Skeletal muscle tissue (tissue), 4 donors: ENCODE data around the gene SGK2. TPM values are rescaled to one million over a fixed set of nuclear protein-coding genes. Genes with fewer than 3 reads are reported as not detected.

ENCODE experiments used
- H3K27ac ChIP-seq: one replicate; pipeline ENCODE4 v1.7.0; 2013; ENCODE audit warnings: mild to moderate bottlenecking, low read depth, low read length, inconsistent platforms
- H3K27me3 ChIP-seq, 3 donors: one replicate each; pipeline ENCODE4 v1.7.0; 2013; ENCODE audit warnings: low read length in 3 of 3; ENCODE audit not compliant: control insufficient read depth in 3 of 3, insufficient read depth in 3 of 3
- H3K36me3 ChIP-seq, 3 donors: one replicate each; pipeline ENCODE4 v1.7.0; 2013; ENCODE audit warnings: low read length in 3 of 3; ENCODE audit not compliant: control insufficient read depth in 3 of 3, insufficient read depth in 3 of 3
- H3K4me1 ChIP-seq, 3 donors: one replicate each; pipeline ENCODE4 v1.7.0; 2013; ENCODE audit warnings: low read length in 3 of 3, mild to moderate bottlenecking in 3 of 3; ENCODE audit not compliant: control insufficient read depth in 3 of 3, insufficient read depth in 3 of 3
- H3K4me3 ChIP-seq, 3 donors: one replicate each; pipeline ENCODE4 v1.7.0; 2013; ENCODE audit warnings: low read length in 3 of 3
- H3K9ac ChIP-seq, 3 donors: one replicate each; pipeline ENCODE4 v1.7.0; 2013; ENCODE audit warnings: low read length in 3 of 3, mild to moderate bottlenecking in 3 of 3, moderate library complexity in 2 of 3, low read depth in 1 of 3
- H3K9me3 ChIP-seq, 3 donors: one replicate each; pipeline ENCODE4 v1.7.0; 2013; ENCODE audit warnings: low read length in 3 of 3; ENCODE audit not compliant: control insufficient read depth in 3 of 3
- total RNA-seq: library from RNA; depleted of rRNA; stranded (reverse); fragments of >200 nt; gene quantifications from one replicate; pipeline ENCODE4 v1.2.3, GENCODE V29; 2014
- donor health status: Osteomylitis.

Gene SGK2
- total RNA-seq, 1 donor from 2014 or later: 1.0 TPM

DNA sequence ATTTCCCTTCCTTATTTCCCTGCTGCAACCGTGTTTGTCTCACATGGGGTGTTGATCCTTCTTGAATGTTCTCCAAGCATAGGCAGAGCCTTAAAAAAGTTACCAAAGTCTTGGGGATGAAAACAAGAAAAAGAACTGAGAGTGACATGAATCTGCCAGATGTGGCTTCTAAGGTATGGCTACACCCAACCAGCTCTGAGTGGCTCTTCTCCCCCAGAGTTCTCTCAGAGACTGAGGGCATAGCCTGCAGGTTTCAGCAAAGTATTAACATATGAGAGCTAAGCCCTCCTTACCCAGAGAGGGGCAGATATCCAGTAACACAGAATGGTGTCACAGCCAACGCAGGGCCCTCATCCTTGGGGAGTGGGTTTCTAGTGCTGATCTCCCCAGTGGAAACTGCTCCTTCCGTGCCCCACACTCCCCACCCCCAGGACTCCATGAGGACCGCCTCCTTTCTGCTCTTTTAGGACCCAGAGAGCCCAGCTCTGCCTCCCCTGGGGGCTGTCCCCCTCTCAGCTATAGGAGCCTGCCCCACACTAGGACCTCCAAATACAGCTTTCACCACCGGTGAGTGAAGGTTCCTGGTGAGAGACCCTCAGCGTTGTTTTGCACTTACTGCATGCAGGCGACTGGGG, 23.3 kb upstream of the SGK2 start:
- Histone ChIP-seq H3K9ac (no peak overlapping the region), H3K27me3 (no peaks in the 10 kb centered on the region), H3K4me3 (no peak overlapping the region), H3K27ac (no peak overlapping the region), H3K4me1 (no peaks in the 10 kb centered on the region), H3K36me3 (peaks cover 10 to 33% (median 12%) of the 10 kb centered on the region in 3 donors), H3K9me3 (no peaks in the 10 kb centered on the region)

DNA sequence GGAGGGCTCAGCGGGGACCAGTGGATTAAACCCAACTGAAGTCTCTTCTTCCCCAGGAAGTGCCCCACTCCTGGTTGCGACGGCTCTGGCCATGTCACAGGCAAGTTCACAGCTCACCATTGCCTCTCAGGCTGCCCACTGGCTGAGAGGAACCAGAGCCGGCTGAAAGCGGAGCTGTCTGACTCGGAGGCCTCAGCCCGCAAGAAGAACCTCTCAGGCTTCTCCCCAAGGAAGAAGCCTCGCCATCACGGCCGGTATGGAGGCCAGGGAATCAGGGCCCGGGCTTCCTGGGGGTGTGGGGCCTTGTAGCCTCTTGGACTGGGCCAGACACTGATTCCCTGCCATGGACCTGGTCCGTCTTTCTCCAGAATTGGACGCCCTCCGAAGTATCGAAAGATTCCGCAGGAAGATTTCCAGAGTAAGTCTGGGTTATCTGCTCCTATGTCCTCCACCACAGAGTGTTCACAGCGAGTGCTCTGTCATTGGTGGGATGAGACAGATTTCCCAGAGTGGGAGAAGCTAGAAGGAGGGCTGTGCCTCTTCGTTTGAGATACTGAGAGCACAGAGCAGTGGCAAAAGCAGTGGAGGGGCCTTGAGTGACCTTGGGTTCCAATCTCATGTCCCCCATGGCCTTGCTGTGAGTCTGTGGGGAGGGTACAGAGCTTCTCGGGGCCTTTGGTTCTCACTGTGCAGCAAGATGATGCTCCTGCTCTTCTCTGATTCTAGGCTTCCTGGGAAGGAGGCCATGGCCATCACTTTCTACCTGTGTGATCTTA, 22.6 kb upstream of the SGK2 start:
- Histone ChIP-seq H3K9ac (no peak overlapping the region), H3K4me3 (no peak overlapping the region), H3K4me1 (no peaks in the 10 kb centered on the region), H3K27me3 (no peaks in the 10 kb centered on the region), H3K36me3 (peaks cover 13 to 37% (median 15%) of the 10 kb centered on the region in 3 donors), H3K9me3 (no peaks in the 10 kb centered on the region), H3K27ac (no peak overlapping the region)

- Histone ChIP-seq H3K4me3 (no peak overlapping the region), H3K27ac (no peak overlapping the region), H3K4me1 (no peaks in the 10 kb centered on the region), H3K27me3 (no peaks in the 10 kb centered on the region), H3K36me3 (peaks cover 13 to 37% (median 15%) of the 10 kb centered on the region in 3 donors), H3K9ac (no peak overlapping the region), H3K9me3 (no peaks in the 10 kb centered on the region)
These were observed 21.9 kb upstream of the SGK2 start for GRCh38 chr20:43536817-43537440.

GRCh38 chr20:43537921-43538877, 20.6 kb upstream of the SGK2 start:
- no peak overlapping the region for H3K9ac ChIP-seq
- no peaks in the 10 kb centered on the region for H3K27me3 ChIP-seq
- no peak overlapping the region for H3K27ac ChIP-seq
- no peaks in the 10 kb centered on the region for H3K9me3 ChIP-seq
- H3K36me3 ChIP-seq: peaks cover 13 to 38% (median 17%) of the 10 kb centered on the region in 3 donors
- H3K4me3 ChIP-seq: no peak overlapping the region
- no peaks in the 10 kb centered on the region for H3K4me1 ChIP-seq

GRCh38 chr20:43538878-43539700, 19.7 kb upstream of the SGK2 start:
- Histone ChIP-seq H3K27me3 (no peaks in the 10 kb centered on the region), H3K9ac (peak overlapping the region in 1 of 3 donors; percentile 50), H3K4me3 (no peak overlapping the region), H3K9me3 (no peaks in the 10 kb centered on the region), H3K4me1 (no peaks in the 10 kb centered on the region), H3K36me3 (peaks cover 13 to 38% (median 17%) of the 10 kb centered on the region in 3 donors), H3K27ac (no peak overlapping the region)

DNA sequence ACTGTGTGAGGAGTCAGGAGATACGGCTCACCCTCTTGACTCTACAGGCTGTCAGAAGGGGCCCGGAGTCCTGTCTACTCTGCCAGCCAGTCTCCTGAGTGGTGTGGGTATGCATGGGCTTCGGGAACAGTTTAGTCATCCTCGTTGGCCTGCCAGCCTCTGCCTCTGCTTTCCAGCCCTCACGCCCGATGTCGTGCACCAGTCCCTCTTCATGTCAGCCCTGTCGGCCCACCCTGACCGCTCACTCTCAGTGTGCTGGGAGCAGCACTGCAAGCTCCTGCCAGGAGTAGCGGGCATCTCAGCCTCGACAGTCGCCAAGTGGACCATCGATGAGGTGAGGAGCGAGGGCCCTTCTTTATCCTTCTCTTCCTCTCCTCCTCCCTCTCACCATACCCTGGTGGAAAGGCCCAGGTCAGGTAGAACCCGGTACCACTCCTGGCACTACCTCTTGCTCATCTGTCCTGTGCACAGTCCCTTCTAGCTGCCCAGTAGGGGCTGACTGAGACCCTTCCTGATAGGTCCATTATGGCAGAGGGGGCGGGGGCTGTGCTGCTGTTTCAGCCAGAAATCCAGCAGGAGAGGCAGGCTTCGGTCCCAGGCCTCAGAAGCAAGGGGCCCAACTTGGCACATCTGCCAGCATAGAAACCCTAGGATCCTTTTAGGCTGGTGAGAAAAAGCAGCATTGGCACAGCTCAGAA, 18.7 kb upstream of the SGK2 start:
- Histone ChIP-seq H3K9ac (no peak overlapping the region), H3K4me3 (no peak overlapping the region), H3K9me3 (no peaks in the 10 kb centered on the region), H3K27me3 (no peaks in the 10 kb centered on the region), H3K27ac (no peak overlapping the region), H3K36me3 (peaks cover 13 to 29% (median 15%) of the 10 kb centered on the region in 3 donors), H3K4me1 (no peaks in the 10 kb centered on the region)

DNA sequence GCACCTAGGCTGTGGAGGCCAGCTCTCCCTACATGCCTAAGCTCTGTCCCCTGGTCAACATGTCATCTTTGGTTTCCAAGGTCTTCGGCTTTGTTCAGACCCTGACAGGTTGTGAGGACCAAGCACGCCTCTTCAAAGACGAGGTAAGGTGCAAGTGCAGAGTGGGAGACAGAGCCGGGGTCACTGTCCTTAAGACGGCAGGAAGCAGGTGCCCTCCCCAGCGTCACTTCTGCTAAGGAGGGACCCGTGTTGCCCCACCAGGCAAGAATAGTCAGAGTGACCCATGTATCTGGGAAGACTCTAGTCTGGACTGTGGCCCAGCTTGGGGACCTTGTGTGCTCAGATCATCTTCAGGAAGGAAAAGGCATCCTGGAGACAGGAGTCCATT, 18.2 kb upstream of the SGK2 start:
- H3K4me1 ChIP-seq: no peaks in the 10 kb centered on the region
- H3K27me3 ChIP-seq: no peaks in the 10 kb centered on the region
- no peak overlapping the region for H3K9ac ChIP-seq
- no peak overlapping the region for H3K4me3 ChIP-seq
- no peaks in the 10 kb centered on the region for H3K9me3 ChIP-seq
- peaks cover 11 to 26% (median 12%) of the 10 kb centered on the region in 3 donors for H3K36me3 ChIP-seq
- H3K27ac ChIP-seq: no peak overlapping the region

- no peaks in the 10 kb centered on the region for H3K9me3 ChIP-seq
- H3K4me3 ChIP-seq: no peak overlapping the region
- peaks cover 10 to 25% (median 13%) of the 10 kb centered on the region in 3 donors for H3K36me3 ChIP-seq
- H3K9ac ChIP-seq: no peak overlapping the region
- no peak overlapping the region for H3K27ac ChIP-seq
- no peaks in the 10 kb centered on the region for H3K27me3 ChIP-seq
- H3K4me1 ChIP-seq: no peaks in the 10 kb centered on the region
These were observed 17.6 kb upstream of the SGK2 start for GRCh38 chr20:43541214-43541613.
